Uterus (tissue), 4 donors: ENCODE measurements around the gene EEA1. TPM values are rescaled to one million over a fixed set of nuclear protein-coding genes. Genes with fewer than 3 reads are reported as not detected.

Source experiments
- DNase-seq, 2 donors: peaks; one replicate each; pipeline ENCODE4 v3.0.0-alpha.2; 2019 to 2020
- H3K27ac ChIP-seq, 2 donors: fragments of 200-600 bp; sonication (generic); 1 replicate in 1 of 2; 2 replicates in 1 of 2; pipeline ENCODE4 v1.5.1; 2016 to 2018
- H3K27me3 ChIP-seq, 2 donors: fragments of 200-600 bp; sonication (generic); one replicate each; pipeline ENCODE4 v1.5.1; 2018 to 2019; ENCODE audit warnings: control low read depth in 1 of 2
- H3K36me3 ChIP-seq, 2 donors: fragments of 200-600 bp; sonication (generic); one replicate each; pipeline ENCODE4 v1.5.1; 2019; ENCODE audit warnings: control low read depth in 1 of 2
- H3K4me1 ChIP-seq, 2 donors: fragments of 200-600 bp; sonication (generic); one replicate each; pipeline ENCODE4 v1.5.1; 2018 to 2019; ENCODE audit warnings: control low read depth in 1 of 2
- H3K4me3 ChIP-seq, 2 donors: fragments of 200-600 bp; sonication (generic); 1 replicate in 1 of 2; 2 replicates in 1 of 2; pipeline ENCODE4 v1.5.1; 2018 to 2019; ENCODE audit warnings: mild to moderate bottlenecking in 1 of 2
- H3K9me3 ChIP-seq, 2 donors: fragments of 200-600 bp; sonication (generic); one replicate each; pipeline ENCODE4 v1.5.1; 2019; ENCODE audit warnings: control low read depth in 1 of 2
- POLR2A ChIP-seq, 2 donors: fragments of 450-650 bp; IDR thresholded peaks; one replicate each; pipeline ENCODE4 v1.6.1; 2016; ENCODE audit warnings: antibody characterized with exemption in 2 of 2, mild to moderate bottlenecking in 1 of 2, moderate library complexity in 1 of 2
- intact Hi-C: fragments of 100-400 bp; cut with DNase I; formaldehyde crosslinking; loops from one replicate; pipeline ENCODE4 v1.15.1; 2023; ENCODE audit warnings: low total_unique reads
- total RNA-seq, 4 donors: library from RNA; depleted of rRNA in 3 of 4; stranded (reverse); fragments of >200 nt in 3 of 4; gene quantifications; one replicate each; pipeline versions ENCODE4 v1.1.0 to v1.2.4, GENCODE V29; 2014 to 2023
- TF ChIP-seq, protein P1 (sequence below), 4 experiments: fragments of 200-600 bp in 2 of 4; fragments of 450-650 bp in 2 of 4; sonication (generic) in 2 of 4; IDR thresholded peaks; one replicate each; pipeline ENCODE4 v1.5.1; 2016 to 2019; ENCODE audit warnings: antibody characterized with exemption in 4 of 4, mild to moderate bottlenecking in 2 of 4, moderate library complexity in 1 of 4
- donor health status: DM: yes; HTN: yes; CAD: no.

The EEA1 gene
- total RNA-seq, 4 donors from 2014 or later, result 15.4 to 53.0 (median 31.6) TPM

DNA sequence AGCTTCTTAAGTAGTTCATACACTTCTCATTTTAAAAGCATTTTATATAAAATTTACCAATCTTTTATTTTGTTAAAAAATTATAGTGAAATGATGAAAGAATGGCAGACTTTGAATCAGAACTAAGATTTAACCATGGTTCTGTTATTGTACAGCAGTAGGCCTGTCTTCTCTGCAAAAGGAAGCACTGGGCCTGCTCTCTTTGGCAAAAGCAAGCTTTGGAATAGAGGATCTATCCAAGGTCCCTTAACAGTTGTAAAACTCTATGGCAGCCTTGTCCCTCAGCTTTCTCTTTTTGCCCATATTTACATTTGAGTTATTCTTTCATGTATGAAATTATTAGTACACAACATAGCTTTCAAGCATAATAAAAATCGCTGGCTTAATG lies 143.5 kb downstream of the EEA1 start:
- Histone ChIP-seq H3K4me1 (no peaks in the 10 kb centered on the region), H3K9me3 (no peaks in the 10 kb centered on the region), H3K27ac (peak overlapping the region; percentile 16 to 64), H3K27me3 (no peaks in the 10 kb centered on the region), H3K36me3 (no peaks in the 10 kb centered on the region), H3K4me3 (no peak overlapping the region)
- intact Hi-C loops, result no loop called here
- no peak for TF ChIP-seq POLR2A (IDR thresholded peaks at IDR 0.05)
- TF ChIP-seq, protein P1, sequence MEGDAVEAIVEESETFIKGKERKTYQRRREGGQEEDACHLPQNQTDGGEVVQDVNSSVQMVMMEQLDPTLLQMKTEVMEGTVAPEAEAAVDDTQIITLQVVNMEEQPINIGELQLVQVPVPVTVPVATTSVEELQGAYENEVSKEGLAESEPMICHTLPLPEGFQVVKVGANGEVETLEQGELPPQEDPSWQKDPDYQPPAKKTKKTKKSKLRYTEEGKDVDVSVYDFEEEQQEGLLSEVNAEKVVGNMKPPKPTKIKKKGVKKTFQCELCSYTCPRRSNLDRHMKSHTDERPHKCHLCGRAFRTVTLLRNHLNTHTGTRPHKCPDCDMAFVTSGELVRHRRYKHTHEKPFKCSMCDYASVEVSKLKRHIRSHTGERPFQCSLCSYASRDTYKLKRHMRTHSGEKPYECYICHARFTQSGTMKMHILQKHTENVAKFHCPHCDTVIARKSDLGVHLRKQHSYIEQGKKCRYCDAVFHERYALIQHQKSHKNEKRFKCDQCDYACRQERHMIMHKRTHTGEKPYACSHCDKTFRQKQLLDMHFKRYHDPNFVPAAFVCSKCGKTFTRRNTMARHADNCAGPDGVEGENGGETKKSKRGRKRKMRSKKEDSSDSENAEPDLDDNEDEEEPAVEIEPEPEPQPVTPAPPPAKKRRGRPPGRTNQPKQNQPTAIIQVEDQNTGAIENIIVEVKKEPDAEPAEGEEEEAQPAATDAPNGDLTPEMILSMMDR (IDR thresholded peaks at IDR 0.05), result no peak
- no peak for DNase-seq

GRCh38 chr12:92784797-92785562 lies 144.1 kb downstream of the EEA1 start:
- intact Hi-C loops, result no loop called here
- H3K4me1 ChIP-seq, result no peaks in the 10 kb centered on the region
- no peak for DNase-seq
- H3K27me3 ChIP-seq, result no peaks in the 10 kb centered on the region
- TF ChIP-seq, protein P1 (IDR thresholded peaks at IDR 0.05), result peak; percentile 32 to 63 (median 58)
- no peak for TF ChIP-seq POLR2A (IDR thresholded peaks at IDR 0.05)
- no peak overlapping the region for H3K4me3 ChIP-seq
- H3K27ac ChIP-seq, result peak overlapping the region; percentile 2 to 64
- H3K9me3 ChIP-seq, result no peaks in the 10 kb centered on the region
- H3K36me3 ChIP-seq, result no peaks in the 10 kb centered on the region

GRCh38 chr12:92784356-92784755 lies 144.7 kb downstream of the EEA1 start:
- TF ChIP-seq, protein P1 (IDR thresholded peaks at IDR 0.05), result no peak
- no peak for DNase-seq
- intact Hi-C loops, result no loop called here
- no peaks in the 10 kb centered on the region for H3K36me3 ChIP-seq
- H3K27me3 ChIP-seq, result no peaks in the 10 kb centered on the region
- peak overlapping the region in 1 of 2 donors; percentile 64 for H3K27ac ChIP-seq
- H3K4me1 ChIP-seq, result no peaks in the 10 kb centered on the region
- no peaks in the 10 kb centered on the region for H3K9me3 ChIP-seq
- H3K4me3 ChIP-seq, result no peak overlapping the region

GRCh38 chr12:92779902-92780301 lies 149.2 kb downstream of the EEA1 start:
- H3K9me3 ChIP-seq, result no peaks in the 10 kb centered on the region
- intact Hi-C loops, result no loop called here
- no peaks in the 10 kb centered on the region for H3K27me3 ChIP-seq
- TF ChIP-seq, protein P1 (IDR thresholded peaks at IDR 0.05), result no peak
- TF ChIP-seq POLR2A (IDR thresholded peaks at IDR 0.05), result no peak
- H3K36me3 ChIP-seq, result no peaks in the 10 kb centered on the region
- no peak overlapping the region for H3K4me3 ChIP-seq
- DNase-seq, result no peak
- no peaks in the 10 kb centered on the region for H3K4me1 ChIP-seq
- H3K27ac ChIP-seq, result no peak overlapping the region

- TF ChIP-seq, protein P1 (IDR thresholded peaks at IDR 0.05), result no peak
- TF ChIP-seq POLR2A (IDR thresholded peaks at IDR 0.05), result no peak
- Histone ChIP-seq H3K27ac (peak overlapping the region in 1 of 2 donors; percentile 20), H3K4me3 (no peak overlapping the region), H3K27me3 (no peaks in the 10 kb centered on the region), H3K4me1 (no peaks in the 10 kb centered on the region), H3K9me3 (no peaks in the 10 kb centered on the region), H3K36me3 (no peaks in the 10 kb centered on the region)
- intact Hi-C loops, result no loop called here
- no peak for DNase-seq
These were observed 150.6 kb downstream of the EEA1 start for GRCh38 chr12:92778525-92778924.
